DND-41 (cell line): ENCODE measurements around the gene IL4I1.

Experiments
- CTCF ChIP-seq: IDR thresholded peaks from 2 replicates; pipeline ENCODE4 v1.5.1; 2012; ENCODE audit warnings: borderline replicate concordance, low read length, moderate library complexity, mild to moderate bottlenecking; ENCODE audit not compliant: poor library complexity, severe bottlenecking; ENCODE audit errors: extremely low read depth
- EZH2 ChIP-seq: IDR thresholded peaks from 3 replicates; pipeline ENCODE4 v1.6.1; 2012; ENCODE audit warnings: borderline replicate concordance, low read depth, mild to moderate bottlenecking, moderate library complexity, low read length, inconsistent platforms; ENCODE audit not compliant: severe bottlenecking

GRCh38 chr19:49918089-49918488 lies 21.4 kb upstream of the IL4I1 start:
- TF ChIP-seq CTCF (no peak), EZH2 (no peak)
